ENCODE measurements around the gene RPL36.

The RPL36 gene

DNA sequence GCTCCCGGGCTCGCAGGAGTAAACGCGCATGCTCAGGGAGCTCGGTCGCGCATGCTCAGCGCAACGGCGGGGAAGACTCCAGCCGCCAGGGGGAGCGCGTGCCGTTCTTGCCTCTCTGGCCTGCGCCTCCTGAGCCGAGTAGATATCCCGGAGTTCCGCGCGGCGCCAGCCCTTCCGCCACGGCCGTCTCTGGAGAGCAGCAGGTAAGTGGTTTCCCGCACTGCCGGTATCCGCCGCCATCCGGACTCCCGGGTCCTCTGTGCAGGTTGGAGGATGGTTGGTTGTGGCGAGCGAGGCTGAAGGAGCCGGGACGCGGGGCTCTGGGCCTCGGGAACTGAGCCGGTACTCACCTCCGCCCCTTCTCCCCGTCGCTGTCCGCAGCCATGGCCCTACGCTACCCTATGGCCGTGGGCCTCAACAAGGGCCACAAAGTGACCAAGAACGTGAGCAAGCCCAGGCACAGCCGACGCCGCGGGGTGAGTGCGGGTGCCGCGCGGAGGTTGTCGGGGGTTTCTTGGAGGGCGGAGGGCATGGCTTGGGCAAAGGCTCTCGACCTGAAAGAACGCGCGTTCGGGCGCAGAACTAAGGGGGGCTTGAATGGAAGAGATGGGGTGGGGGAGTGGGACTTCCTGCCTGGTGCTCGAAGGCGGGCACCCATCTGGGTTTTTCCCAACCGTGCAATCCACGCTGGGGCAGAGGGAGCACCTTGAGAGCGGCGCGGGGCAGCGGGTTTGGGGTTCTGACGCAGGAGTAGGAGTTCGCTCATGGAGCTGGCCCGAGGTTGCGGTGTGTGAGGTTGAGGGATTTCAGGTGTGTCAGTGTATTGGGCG, at the start of gene RPL36:
Gene RPL36 (plus strand): TSS at position 171 of the 830 bp plus-strand sequence. CDS start 213 bp downstream, at position 384.
- H3K4me1 Mint-ChIP-seq = peaks cover 30% of the 10 kb centered on the region
- H3K27ac Mint-ChIP-seq = peak within 1 kb of the TSS; percentile 99
- peaks cover 17% of the 10 kb centered on the region for H3K36me3 Mint-ChIP-seq
- DNase-seq (ENCODE audit: low spot score in 2 of 2) = peak; percentile 100
- H3K27me3 Mint-ChIP-seq = no peaks in the 10 kb centered on the region
- H3K9me3 Mint-ChIP-seq = no peaks in the 10 kb centered on the region
- peak within 1 kb of the TSS; percentile 94 for H3K4me3 Mint-ChIP-seq
- peak; percentile 53 for ATAC-seq (ENCODE audit: low read depth)

DNA sequence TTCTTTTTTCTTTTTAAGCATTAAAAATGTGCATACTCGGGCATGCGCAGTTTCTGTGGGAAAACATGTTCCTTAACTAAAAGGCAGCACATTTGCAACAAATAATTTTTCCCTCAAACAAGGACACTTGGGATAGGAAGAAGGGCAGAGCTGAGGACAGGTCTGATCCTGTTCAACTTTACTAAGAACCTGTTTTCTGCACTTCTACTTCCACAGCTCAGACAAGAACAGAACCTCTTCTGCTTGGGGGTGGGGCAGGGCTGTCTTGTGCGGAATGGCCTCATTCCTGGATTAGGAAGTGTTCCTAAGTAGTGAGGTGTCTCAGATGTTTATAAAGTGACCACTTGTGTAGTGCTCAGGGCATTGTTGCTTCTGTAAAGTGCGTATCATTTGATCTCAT, 48.9 kb upstream of the RPL36 start:
- ATAC-seq (ENCODE audit: low read depth) (no peak), DNase-seq (ENCODE audit: low spot score in 2 of 2) (no peak)
- H3K27ac Mint-ChIP-seq = peak overlapping the region; percentile 38
- H3K36me3 Mint-ChIP-seq = peaks cover 16% of the 10 kb centered on the region
- no peaks in the 10 kb centered on the region for H3K27me3 Mint-ChIP-seq
- no peaks in the 10 kb centered on the region for H3K9me3 Mint-ChIP-seq
- H3K4me1 Mint-ChIP-seq = peaks cover 16% of the 10 kb centered on the region
- H3K4me3 Mint-ChIP-seq = no peak overlapping the region

DNA sequence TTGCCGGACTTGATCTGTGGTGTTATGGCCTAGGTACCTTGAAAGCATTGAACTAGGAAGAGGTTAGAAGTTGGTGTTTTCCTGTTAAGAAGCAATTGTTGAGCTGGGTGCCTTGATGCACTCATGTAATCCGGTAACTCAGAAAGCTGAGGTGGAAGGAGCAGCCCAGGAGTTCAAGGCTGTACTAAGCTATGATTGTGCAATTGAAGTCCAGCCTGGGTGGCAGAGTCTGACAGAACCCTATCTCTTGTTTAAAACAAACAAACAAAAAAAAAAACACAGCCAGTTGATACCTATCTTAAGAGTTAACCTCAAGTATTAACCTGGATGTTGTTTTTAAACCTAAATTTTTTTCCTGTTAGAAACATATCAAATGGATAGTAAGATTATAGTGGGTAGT, 47.9 kb upstream of the RPL36 start:
- Mint-ChIP-seq H3K36me3 (peaks cover 24% of the 10 kb centered on the region), H3K27ac (peak overlapping the region; percentile 38), H3K4me3 (no peak overlapping the region), H3K27me3 (no peaks in the 10 kb centered on the region), H3K9me3 (no peaks in the 10 kb centered on the region), H3K4me1 (peaks cover 25% of the 10 kb centered on the region)
- DNase-seq (ENCODE audit: low spot score in 2 of 2) = no peak
- ATAC-seq (ENCODE audit: low read depth) = no peak

DNA sequence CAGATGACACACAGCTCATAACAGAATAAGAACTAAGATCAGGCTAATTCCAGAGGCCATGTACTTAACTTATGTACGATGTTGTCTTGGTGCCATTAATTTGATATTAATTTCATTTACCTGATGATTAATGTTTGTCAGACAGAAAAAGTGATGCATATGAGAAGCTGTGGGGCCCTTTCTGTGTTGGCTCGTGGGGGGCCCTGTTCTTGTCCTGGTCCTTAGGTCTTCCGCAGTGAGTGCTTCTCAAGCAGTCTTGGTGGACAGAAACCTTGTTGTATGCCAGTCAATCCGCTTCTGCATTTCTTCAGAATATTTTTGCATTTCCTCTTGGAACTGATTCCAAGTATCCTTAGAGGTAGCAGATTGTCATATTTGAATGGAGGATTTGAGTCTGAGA, 47.0 kb upstream of the RPL36 start:
- Mint-ChIP-seq H3K4me1 (peaks cover 20% of the 10 kb centered on the region), H3K9me3 (no peaks in the 10 kb centered on the region), H3K36me3 (peaks cover 29% of the 10 kb centered on the region), H3K27ac (no peak overlapping the region), H3K27me3 (no peaks in the 10 kb centered on the region), H3K4me3 (no peak overlapping the region)
- ATAC-seq (ENCODE audit: low read depth) (no peak), DNase-seq (ENCODE audit: low spot score in 2 of 2) (no peak)

DNA sequence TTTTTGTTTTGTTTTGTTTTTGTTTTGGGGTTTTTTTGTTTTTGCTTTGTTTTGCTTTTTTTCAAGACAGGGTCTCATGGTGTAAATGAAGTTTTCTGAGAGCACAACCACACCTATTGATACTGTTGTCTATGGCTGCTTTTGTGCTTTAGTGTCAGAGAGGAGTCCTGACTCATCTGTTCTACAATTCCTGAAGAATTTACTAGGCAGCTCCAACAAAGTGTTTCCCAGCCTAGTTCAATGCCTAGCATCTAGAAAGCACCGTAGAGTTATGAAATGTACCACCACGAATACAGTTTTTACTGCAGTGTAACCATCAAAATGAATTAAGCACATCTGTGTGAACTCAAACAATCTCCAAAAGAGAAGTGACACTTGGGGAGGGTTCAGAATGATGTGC, 46.1 kb upstream of the RPL36 start:
- Mint-ChIP-seq H3K9me3 (no peaks in the 10 kb centered on the region), H3K27ac (no peak overlapping the region), H3K27me3 (no peaks in the 10 kb centered on the region), H3K36me3 (peaks cover 34% of the 10 kb centered on the region), H3K4me1 (peaks cover 20% of the 10 kb centered on the region), H3K4me3 (no peak overlapping the region)
- DNase-seq (ENCODE audit: low spot score in 2 of 2) (no peak), ATAC-seq (ENCODE audit: low read depth) (no peak)

GRCh38 chr19:5645409-5645808, 44.7 kb upstream of the RPL36 start:
- Mint-ChIP-seq H3K27me3 (no peaks in the 10 kb centered on the region), H3K36me3 (peaks cover 39% of the 10 kb centered on the region), H3K9me3 (no peaks in the 10 kb centered on the region), H3K4me1 (peaks cover 20% of the 10 kb centered on the region), H3K27ac (no peak overlapping the region), H3K4me3 (no peak overlapping the region)
- no peak for DNase-seq (ENCODE audit: low spot score in 2 of 2)
- ATAC-seq (ENCODE audit: low read depth) = no peak

DNA sequence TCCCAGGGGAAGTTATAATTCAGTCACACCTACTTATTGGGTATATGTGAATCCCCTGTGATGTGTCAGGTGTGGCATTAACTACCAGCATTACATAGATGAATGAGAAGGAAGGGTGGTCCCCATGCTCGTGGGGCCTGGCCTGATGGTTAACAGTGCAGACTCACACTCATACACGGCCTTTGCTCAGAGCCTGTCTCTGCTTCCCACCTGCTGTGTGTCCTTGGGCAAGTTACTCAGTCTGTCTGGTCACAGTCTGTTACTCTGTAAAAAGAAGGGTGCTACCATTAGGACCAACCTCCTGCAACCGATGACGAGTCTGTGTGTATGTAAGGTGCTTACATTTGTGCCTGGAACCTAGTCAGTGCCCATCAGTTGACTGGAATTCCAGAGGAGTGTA, 43.4 kb upstream of the RPL36 start:
- Mint-ChIP-seq H3K4me3 (no peak overlapping the region), H3K27me3 (no peaks in the 10 kb centered on the region), H3K9me3 (no peaks in the 10 kb centered on the region), H3K27ac (peak overlapping the region; percentile 39), H3K4me1 (peaks cover 16% of the 10 kb centered on the region), H3K36me3 (peaks cover 40% of the 10 kb centered on the region)
- ATAC-seq (ENCODE audit: low read depth) = no peak
- no peak for DNase-seq (ENCODE audit: low spot score in 2 of 2)

GRCh38 chr19:5648464-5648863, 41.6 kb upstream of the RPL36 start:
- Mint-ChIP-seq H3K4me3 (no peak overlapping the region), H3K36me3 (peaks cover 47% of the 10 kb centered on the region), H3K27ac (peak overlapping the region; percentile 50), H3K27me3 (no peaks in the 10 kb centered on the region), H3K4me1 (peaks cover 15% of the 10 kb centered on the region), H3K9me3 (no peaks in the 10 kb centered on the region)
- DNase-seq (ENCODE audit: low spot score in 2 of 2) (no peak), ATAC-seq (ENCODE audit: low read depth) (no peak)

DNA sequence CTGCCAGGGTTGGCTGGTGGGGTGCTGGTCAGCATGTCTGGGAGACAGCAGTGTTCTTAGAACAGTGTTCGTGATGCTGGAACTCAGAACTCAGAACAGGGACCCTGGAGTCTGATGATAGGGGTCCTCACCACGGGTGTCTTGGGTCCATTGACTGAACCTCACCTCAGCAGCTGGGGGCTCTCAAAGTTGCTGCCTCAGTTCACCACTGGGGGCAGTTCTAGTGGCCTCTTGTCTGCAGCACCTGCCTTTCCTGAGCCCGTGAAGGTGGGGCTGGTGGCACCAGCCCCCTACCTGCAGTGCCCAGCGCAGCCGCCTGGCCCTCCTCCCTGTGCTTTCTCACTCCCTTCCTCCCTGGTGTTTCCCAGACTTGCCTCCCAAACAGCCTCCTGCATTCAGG, 38.7 kb upstream of the RPL36 start:
- ATAC-seq (ENCODE audit: low read depth) = no peak

DNA sequence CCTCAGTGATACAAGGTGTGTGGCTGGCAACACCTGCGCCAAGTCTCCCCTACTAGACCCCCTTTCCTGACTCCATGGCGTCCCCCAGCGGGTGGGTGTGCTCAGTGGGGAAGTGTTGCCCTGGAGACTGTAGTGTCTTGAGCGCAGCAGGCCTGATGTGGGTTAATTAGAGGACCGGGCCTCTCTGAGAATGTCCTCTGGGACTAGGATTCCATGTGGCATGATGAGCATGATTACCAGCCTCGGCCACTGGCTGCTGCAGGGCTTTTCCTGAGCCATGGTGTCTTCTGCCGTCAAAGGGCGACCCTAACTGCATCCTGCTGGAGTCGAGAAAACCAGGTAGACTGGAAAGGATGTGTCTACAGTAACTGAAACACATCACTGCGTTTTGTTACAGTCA, 37.8 kb upstream of the RPL36 start:
- DNase-seq (ENCODE audit: low spot score in 2 of 2) (no peak), ATAC-seq (ENCODE audit: low read depth) (no peak)
- Mint-ChIP-seq H3K27me3 (no peaks in the 10 kb centered on the region), H3K4me3 (no peak overlapping the region), H3K4me1 (peaks cover under 1% of the 10 kb centered on the region), H3K36me3 (peaks cover 50% of the 10 kb centered on the region), H3K27ac (no peak overlapping the region), H3K9me3 (no peaks in the 10 kb centered on the region)

More for the DNA sequence above, 38.7 kb upstream of the RPL36 start:
- H3K4me3 Mint-ChIP-seq = no peak overlapping the region
- H3K27ac Mint-ChIP-seq = no peak overlapping the region
- no peaks in the 10 kb centered on the region for H3K27me3 Mint-ChIP-seq
- H3K36me3 Mint-ChIP-seq = peaks cover 55% of the 10 kb centered on the region
- H3K9me3 Mint-ChIP-seq = no peaks in the 10 kb centered on the region
- H3K4me1 Mint-ChIP-seq = peaks cover 10% of the 10 kb centered on the region
- no peak for DNase-seq (ENCODE audit: low spot score in 2 of 2)

GRCh38 chr19:5654931-5655330, 35.2 kb upstream of the RPL36 start:
- Mint-ChIP-seq H3K4me1 (no peaks in the 10 kb centered on the region), H3K4me3 (no peak overlapping the region), H3K36me3 (peaks cover 46% of the 10 kb centered on the region), H3K9me3 (no peaks in the 10 kb centered on the region), H3K27me3 (no peaks in the 10 kb centered on the region), H3K27ac (no peak overlapping the region)
- no peak for ATAC-seq (ENCODE audit: low read depth)
- no peak for DNase-seq (ENCODE audit: low spot score in 2 of 2)

DNA sequence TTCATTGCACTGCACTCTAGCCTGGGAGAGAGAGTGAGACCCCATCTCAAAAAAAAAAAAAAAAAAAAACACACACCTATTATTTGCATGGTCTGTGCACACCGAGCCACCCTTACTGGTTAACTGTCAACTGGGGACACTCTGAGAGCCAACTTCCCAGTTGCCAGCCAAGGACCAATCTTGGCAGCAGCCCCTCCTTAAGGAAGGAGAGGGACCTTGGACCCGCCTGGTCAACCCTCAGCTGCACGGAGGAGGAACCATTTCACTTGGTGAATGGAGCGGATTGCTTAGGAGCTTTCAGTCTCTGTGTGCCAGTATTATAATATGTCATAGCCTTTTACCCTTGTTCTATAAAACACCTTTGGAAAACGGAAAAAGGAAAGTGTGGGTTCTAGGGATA, 34.7 kb upstream of the RPL36 start:
- no peak for DNase-seq (ENCODE audit: low spot score in 2 of 2)

DNA sequence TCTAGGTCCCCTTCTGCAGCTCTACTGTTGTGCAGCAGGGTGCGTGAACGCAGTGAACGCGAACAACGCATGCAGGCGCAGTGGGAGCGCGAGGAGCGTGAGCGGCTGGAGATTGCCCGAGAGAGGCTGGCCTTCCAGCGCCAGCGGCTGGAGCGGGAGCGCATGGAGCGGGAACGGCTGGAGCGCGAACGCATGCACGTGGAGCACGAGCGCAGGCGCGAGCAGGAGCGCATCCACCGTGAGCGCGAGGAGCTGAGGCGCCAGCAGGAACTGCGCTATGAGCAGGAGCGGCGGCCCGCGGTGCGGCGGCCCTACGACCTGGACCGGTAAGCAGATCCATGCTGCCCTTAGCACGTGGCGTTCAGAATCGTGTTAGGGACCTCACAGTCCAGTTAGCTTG, 28.6 kb upstream of the RPL36 start:
- Mint-ChIP-seq H3K27ac (no peak overlapping the region), H3K4me1 (no peaks in the 10 kb centered on the region), H3K9me3 (no peaks in the 10 kb centered on the region), H3K4me3 (no peak overlapping the region), H3K27me3 (no peaks in the 10 kb centered on the region), H3K36me3 (peaks cover 34% of the 10 kb centered on the region)
- no peak for ATAC-seq (ENCODE audit: low read depth)
- DNase-seq (ENCODE audit: low spot score in 2 of 2) = no peak

More for the DNA sequence above, 34.7 kb upstream of the RPL36 start:
- Mint-ChIP-seq H3K36me3 (peaks cover 43% of the 10 kb centered on the region), H3K27ac (peak overlapping the region; percentile 36), H3K4me3 (no peak overlapping the region), H3K4me1 (no peaks in the 10 kb centered on the region), H3K27me3 (no peaks in the 10 kb centered on the region), H3K9me3 (no peaks in the 10 kb centered on the region)
- no peak for ATAC-seq (ENCODE audit: low read depth)

GRCh38 chr19:5663904-5664303, 26.2 kb upstream of the RPL36 start:
- no peak overlapping the region for H3K4me3 Mint-ChIP-seq
- no peaks in the 10 kb centered on the region for H3K4me1 Mint-ChIP-seq
- no peak overlapping the region for H3K27ac Mint-ChIP-seq
- peaks cover 33% of the 10 kb centered on the region for H3K36me3 Mint-ChIP-seq
- ATAC-seq (ENCODE audit: low read depth) = no peak
- no peaks in the 10 kb centered on the region for H3K27me3 Mint-ChIP-seq
- H3K9me3 Mint-ChIP-seq = no peaks in the 10 kb centered on the region
- DNase-seq (ENCODE audit: low spot score in 2 of 2) = no peak

DNA sequence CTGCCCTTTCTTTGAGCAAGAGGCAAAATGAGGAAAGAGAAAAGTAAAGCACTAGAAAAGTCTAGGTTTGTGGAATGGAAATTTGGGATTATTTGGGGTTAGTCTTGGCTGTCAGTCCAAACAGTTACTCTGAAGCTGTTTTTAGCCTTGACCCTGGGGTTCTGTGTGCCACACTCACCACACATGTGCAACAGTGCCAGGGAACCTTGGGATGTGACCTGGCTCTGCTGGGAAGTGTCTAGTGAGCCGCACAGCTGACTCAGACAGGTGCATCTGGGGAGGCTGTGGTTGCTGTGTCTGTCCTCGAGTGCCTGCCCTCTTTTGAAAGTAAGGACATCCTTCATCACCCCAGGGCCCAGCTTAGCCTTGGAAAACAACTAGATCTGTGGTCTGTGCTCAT, 25.6 kb upstream of the RPL36 start:
- Mint-ChIP-seq H3K4me3 (no peak overlapping the region), H3K27me3 (no peaks in the 10 kb centered on the region), H3K9me3 (no peaks in the 10 kb centered on the region), H3K4me1 (no peaks in the 10 kb centered on the region), H3K27ac (no peak overlapping the region), H3K36me3 (peaks cover 35% of the 10 kb centered on the region)
- ATAC-seq (ENCODE audit: low read depth) = no peak
- no peak for DNase-seq (ENCODE audit: low spot score in 2 of 2)

Measured in memory B cell (primary cell).